Lower lobe of right lung (tissue), 2 donors: ENCODE measurements around the gene DUSP21. TPM values are rescaled to one million over a fixed set of nuclear protein-coding genes. Genes with fewer than 3 reads are reported as not detected.
"Not testable (repeated sequence)": the region's sequence is repeated elsewhere in the genome, so short reads cannot be mapped to it uniquely, and the experiment has no call there.

ENCODE experiments used
- ATAC-seq, 2 donors: fragments of 200-7000 bp; cut with Tn5 transposase; one replicate each; pipeline ENCODE4 v1.9.1; 2020 to 2022; ENCODE audit warnings: mild to moderate bottlenecking in 2 of 2, moderate library complexity in 2 of 2
- DNase-seq: peaks from one replicate; pipeline ENCODE4 v3.0.0-alpha.2; 2020
- H3K27ac ChIP-seq: fragments of 200-600 bp; one replicate; pipeline ENCODE4 v1.8.0; 2022
- H3K27me3 ChIP-seq: fragments of 200-600 bp; one replicate; pipeline ENCODE4 v1.8.0; 2022; ENCODE audit warnings: low read depth
- H3K36me3 ChIP-seq: fragments of 200-600 bp; one replicate; pipeline ENCODE4 v1.8.0; 2022; ENCODE audit warnings: mild to moderate bottlenecking
- H3K4me1 ChIP-seq: fragments of 200-600 bp; one replicate; pipeline ENCODE4 v1.8.0; 2022
- H3K4me3 ChIP-seq: fragments of 200-600 bp; one replicate; pipeline ENCODE4 v1.8.0; 2022; ENCODE audit warnings: mild to moderate bottlenecking
- H3K9me3 ChIP-seq: fragments of 200-600 bp; one replicate; pipeline ENCODE4 v1.8.0; 2022
- CTCF ChIP-seq: fragments of 200-600 bp; IDR thresholded peaks from one replicate; pipeline ENCODE4 v1.8.0; 2022; ENCODE audit warnings: antibody characterized with exemption, mild to moderate bottlenecking
- intact Hi-C: fragments of 100-400 bp; cut with DNase I; formaldehyde crosslinking; loops from one replicate; pipeline ENCODE4 v1.11.0; 2022
- total RNA-seq: library from RNA; stranded (reverse); fragmentation: NEBNext Ultra II Directional; extraction: Animal tissue kit (Norgen Biotek cat#: 25700); gene quantifications from one replicate; pipeline ENCODE4 v1.2.1, GENCODE V29; 2021
- donor health status: DM: no; HTN: yes; CAD: no; lungs with severe emphysema.

Gene DUSP21
- total RNA-seq, 1 donor from 2014 or later = not detected

DNA sequence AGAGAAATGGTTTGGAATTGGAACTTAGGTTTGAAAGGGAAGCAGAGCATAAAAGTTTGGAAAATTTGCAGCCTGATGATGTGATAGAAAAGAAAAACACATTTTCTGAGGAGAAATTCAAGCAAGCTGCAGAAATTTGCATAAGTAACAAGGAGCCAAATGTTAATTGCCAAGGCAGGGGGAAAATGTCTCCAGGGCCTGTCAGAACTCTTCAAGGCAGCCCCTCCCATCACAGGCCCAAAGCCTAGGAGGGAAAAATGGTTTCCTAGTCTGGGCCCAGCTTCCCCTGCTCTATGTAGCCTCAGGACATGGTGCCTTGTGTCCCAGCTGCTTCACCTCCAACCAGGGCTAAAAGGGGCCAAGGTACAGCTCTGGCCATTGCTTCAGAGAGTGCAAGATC lies 21.2 kb upstream of the DUSP21 start:
- ATAC-seq = no peak
- DNase-seq = no peak
- Histone ChIP-seq H3K9me3 (no peaks in the 10 kb centered on the region), H3K36me3 (no peaks in the 10 kb centered on the region), H3K4me1 (no peaks in the 10 kb centered on the region), H3K4me3 (no peak overlapping the region), H3K27ac (no peak overlapping the region), H3K27me3 (no peaks in the 10 kb centered on the region)
- no peak for TF ChIP-seq CTCF
- intact Hi-C loops = no loop called here

GRCh38 chrX:44823193-44823592 lies 20.6 kb upstream of the DUSP21 start:
- H3K9me3 ChIP-seq, H3K4me3 ChIP-seq, H3K4me1 ChIP-seq, DNase-seq, intact Hi-C loops, ATAC-seq, H3K27ac ChIP-seq, H3K36me3 ChIP-seq, H3K27me3 ChIP-seq: not testable (repeated sequence)

GRCh38 chrX:44828008-44828605 lies 15.7 kb upstream of the DUSP21 start:
- ATAC-seq = no peak
- no peaks in the 10 kb centered on the region for H3K9me3 ChIP-seq

GRCh38 chrX:44829832-44830231 lies 14.0 kb upstream of the DUSP21 start:
- no peak for TF ChIP-seq CTCF
- Histone ChIP-seq H3K9me3 (no peaks in the 10 kb centered on the region), H3K4me3 (no peak overlapping the region), H3K27me3 (no peaks in the 10 kb centered on the region), H3K27ac (no peak overlapping the region), H3K36me3 (no peaks in the 10 kb centered on the region), H3K4me1 (no peaks in the 10 kb centered on the region)
- intact Hi-C loops = no loop called here
- DNase-seq (no peak), ATAC-seq (no peak)

More at GRCh38 chrX:44828008-44828605, 15.7 kb upstream of the DUSP21 start:
- Histone ChIP-seq H3K4me3 (no peak overlapping the region), H3K27me3 (no peaks in the 10 kb centered on the region), H3K27ac (no peak overlapping the region), H3K4me1 (no peaks in the 10 kb centered on the region), H3K36me3 (no peaks in the 10 kb centered on the region)
- TF ChIP-seq CTCF = no peak
- intact Hi-C loops = no loop called here
- no peak for DNase-seq

DNA sequence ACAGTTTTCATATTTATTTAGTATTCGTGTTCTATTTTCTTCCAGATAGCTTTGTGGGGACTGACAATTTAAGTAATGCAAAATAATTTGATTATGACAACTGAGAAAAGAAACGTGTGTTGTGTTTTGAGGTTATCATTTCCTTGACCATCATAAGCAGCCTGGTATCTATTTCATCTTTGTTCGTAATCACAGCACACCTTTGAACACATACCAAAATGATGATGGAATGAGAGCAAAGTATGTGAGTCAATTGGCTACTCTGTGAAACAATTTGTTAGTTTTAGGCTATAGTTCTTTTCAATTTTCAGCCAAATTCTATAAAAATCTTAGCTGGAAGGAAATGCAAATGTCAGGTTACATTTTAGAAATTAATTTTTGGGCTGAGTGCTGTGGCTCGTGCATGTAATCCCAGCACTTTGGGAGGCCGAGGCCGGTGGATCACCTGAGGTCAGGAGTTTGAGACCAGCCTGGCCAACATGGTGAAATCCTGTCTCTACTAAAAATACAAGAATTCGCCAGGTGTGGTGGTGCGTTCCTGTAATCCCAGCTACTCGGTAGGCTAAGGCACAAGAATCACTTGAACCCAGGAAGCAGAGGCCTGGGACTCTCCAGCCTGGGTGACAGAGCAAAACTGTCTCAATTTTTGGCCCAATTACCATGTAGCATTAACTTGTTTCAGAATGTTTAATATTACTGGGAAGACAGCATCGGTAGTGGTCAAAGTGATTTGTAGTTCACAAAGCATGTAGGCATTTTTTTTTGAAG lies 1.1 kb upstream of the DUSP21 start:
- no peaks in the 10 kb centered on the region for H3K9me3 ChIP-seq

More for the DNA sequence above, 1.1 kb upstream of the DUSP21 start:
- DNase-seq = no peak
- ATAC-seq = no peak
- no peaks in the 10 kb centered on the region for H3K36me3 ChIP-seq
- no peaks in the 10 kb centered on the region for H3K4me1 ChIP-seq
- no peak for TF ChIP-seq CTCF
- no peaks in the 10 kb centered on the region for H3K27me3 ChIP-seq
- intact Hi-C loops = no loop called here
- H3K27ac ChIP-seq = no peak overlapping the region
- no peak overlapping the region for H3K4me3 ChIP-seq
